ENCODE data around the gene SULT2B1.
A peak's percentile ranks its signal among the peaks of the same experiment; 100 is the strongest.

The SULT2B1 gene

DNA sequence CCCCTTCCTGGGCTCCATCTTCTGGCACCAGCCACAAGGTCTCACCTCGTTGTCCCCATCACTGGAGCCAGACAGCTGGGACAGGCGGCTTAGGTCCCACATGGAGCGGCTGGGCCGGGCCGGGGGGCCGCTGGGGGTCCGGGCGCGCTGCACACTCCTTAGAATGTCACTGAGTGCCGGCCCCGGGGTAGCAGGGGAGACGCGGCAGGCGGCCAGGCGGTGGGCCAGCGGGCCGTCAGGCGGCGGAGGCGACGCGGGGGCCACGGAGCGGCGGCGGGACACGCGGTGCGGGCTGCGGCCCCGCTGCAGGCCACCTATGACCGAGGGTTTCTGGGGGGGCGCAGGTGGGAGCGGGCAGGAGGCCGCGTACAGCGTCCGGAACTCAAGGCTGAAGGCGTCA lies 51.5 kb downstream of the SULT2B1 start:
- TF ChIP-seq, protein P1, sequence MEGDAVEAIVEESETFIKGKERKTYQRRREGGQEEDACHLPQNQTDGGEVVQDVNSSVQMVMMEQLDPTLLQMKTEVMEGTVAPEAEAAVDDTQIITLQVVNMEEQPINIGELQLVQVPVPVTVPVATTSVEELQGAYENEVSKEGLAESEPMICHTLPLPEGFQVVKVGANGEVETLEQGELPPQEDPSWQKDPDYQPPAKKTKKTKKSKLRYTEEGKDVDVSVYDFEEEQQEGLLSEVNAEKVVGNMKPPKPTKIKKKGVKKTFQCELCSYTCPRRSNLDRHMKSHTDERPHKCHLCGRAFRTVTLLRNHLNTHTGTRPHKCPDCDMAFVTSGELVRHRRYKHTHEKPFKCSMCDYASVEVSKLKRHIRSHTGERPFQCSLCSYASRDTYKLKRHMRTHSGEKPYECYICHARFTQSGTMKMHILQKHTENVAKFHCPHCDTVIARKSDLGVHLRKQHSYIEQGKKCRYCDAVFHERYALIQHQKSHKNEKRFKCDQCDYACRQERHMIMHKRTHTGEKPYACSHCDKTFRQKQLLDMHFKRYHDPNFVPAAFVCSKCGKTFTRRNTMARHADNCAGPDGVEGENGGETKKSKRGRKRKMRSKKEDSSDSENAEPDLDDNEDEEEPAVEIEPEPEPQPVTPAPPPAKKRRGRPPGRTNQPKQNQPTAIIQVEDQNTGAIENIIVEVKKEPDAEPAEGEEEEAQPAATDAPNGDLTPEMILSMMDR (IDR thresholded peaks at IDR 0.05) = no peak

DNA sequence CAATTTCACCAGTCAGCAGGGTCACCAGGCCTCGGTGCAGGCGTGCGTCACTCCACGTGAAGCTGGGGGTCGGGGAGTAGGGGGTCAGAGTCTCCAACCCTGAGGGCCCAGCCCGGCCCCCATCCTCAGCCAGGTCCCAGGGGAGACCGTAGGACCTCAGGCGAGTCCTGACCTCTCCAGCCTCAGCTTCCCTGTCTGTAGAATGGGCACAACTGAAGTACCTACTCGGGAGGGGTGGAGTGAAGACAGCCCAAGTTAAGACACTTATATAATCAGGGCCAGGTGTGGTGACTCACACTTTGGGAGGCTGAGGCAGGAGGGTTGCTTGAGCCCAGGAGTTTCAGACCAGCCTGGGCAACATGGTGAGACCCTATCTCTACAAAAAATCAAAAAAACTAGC lies 51.9 kb downstream of the SULT2B1 start:
- TF ChIP-seq, protein P1 (IDR thresholded peaks at IDR 0.05) = no peak

DNA sequence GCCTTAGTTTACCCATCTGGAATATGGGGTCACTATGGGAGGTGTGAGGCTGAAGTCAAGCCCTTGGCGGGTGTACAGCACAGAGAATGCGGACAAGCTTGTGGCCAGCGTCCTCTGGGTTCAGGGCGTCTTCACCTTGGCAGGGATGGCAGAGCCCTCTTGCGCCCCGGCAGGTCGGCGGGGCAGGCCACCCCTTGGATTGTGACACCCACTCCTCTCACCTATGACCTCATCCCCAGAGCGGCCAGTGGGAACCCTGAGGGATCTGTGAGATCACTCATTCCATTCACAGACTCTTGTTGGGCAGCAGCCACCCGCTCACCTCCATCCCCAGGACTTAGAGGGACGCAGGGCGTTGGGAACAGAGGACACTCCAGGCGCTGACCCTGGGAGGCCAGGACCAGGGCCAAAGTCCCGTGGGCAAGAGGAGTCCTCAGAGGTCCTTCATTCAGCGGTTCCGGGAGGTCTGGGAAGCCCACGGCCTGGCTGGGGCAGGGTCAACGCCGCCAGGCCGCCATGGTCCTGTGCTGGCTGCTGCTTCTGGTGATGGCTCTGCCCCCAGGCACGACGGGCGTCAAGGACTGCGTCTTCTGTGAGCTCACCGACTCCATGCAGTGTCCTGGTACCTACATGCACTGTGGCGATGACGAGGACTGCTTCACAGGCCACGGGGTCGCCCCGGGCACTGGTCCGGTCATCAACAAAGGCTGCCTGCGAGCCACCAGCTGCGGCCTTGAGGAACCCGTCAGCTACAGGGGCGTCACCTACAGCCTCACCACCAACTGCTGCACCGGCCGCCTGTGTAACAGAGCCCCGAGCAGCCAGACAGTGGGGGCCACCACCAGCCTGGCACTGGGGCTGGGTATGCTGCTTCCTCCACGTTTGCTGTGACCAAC lies 54.7 kb downstream of the SULT2B1 start, which contains the start of gene SPACA4:
SPACA4 (plus strand) TSS at position 280 of the 896 bp plus-strand sequence; CDS start at position 517, 237 bp downstream.
- TF ChIP-seq, protein P1 (IDR thresholded peaks at IDR 0.05) = no peak

DNA sequence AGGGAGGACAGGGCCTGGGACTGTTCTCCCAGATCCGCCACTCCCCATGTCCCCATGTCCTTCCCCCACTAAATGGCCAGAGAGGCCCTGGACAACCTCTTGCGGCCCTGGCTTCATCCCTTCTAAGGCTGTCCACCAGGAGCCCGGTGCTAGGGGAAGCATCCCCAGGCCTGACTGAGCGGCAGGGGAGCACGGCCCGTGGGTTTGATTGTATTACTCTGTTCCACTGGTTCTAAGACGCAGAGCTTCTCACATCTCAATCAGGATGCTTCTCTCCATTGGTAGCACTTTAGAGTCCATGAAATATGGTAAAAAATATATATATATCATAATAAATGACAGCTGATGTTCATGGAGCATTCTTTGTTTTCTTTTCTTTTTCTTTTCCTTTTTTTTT lies 55.4 kb downstream of the SULT2B1 start:
- TF ChIP-seq, protein P1 (IDR thresholded peaks at IDR 0.05) = no peak

DNA sequence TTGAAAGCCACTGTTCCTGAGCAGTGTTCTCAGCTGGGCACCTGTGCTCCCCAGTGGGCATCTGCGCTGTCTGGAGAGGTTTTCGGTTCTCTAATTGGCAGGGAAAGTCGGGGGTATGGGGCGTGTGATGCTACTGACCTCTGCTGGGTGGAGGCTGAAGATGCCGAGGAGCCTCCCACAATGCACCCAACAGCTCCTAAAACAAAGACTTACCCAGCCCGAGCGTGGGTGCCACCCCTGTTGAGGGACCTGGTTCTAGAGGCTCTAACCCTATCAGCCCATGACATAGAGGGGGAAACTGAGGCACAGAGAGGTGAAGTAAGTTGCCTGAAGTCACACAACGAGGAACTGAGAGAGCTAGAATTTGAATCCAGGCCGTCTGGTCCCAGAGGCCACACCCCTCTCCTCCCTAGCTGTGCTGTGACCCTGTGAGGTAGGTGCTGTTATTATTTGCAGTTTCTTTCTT lies 56.9 kb downstream of the SULT2B1 start:
- TF ChIP-seq, protein P1 (IDR thresholded peaks at IDR 0.05) = peak; percentile 40; the same call in 1 of the 2 replicates

DNA sequence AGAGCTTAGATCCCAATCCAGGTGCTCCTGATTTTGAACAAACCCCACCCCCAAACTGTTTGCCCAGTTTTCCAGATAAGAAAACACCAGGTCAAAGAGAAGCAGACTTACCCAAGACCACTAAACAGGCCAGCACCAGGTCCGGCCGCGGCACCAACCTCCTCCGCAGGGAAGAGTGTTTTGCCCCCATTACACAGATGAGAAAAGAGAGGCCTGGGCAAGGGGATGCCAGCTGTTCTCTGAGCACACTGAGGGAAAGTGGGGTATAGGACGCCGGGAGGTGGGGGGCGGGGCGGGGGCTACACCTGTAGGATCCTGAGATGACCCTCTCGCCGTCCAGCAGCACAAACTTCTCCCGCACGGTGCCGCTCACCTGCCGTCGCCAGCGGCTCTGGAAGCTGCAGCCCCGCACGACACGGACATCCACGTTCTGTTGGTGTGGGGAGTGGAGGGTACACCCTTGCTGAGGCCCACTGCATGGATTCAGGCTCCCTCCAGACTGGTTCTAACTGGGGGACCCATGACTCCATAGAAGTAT lies 57.7 kb downstream of the SULT2B1 start:
- TF ChIP-seq, protein P1 (IDR thresholded peaks at IDR 0.05) = no peak

DNA sequence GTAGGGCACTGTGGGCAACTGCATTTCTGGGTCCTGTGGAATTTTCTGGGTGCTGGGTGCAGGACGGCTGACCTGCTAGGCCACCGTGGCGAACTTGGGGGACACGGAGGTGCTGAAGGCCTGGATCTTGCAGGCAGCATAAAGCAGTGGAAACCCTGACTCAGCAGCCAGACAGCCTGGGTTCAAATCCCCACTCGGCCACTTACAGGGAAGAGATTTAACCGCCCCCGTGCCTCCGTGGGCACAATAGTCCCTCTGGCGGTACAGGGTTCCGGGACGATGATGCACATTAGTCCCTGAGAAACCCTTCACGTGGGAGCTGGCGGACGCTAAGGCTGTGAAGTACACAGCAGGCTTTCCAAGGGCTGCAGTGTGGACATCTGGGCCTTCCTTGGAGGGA lies 59.9 kb downstream of the SULT2B1 start:
- TF ChIP-seq, protein P1 (IDR thresholded peaks at IDR 0.05) = no peak
